HG03439 (cell line): ENCODE measurements around the gene PHLDB3.
"Not testable (repeated sequence)": the region's sequence is repeated elsewhere in the genome, so short reads cannot be mapped to it uniquely, and the experiment has no call there.

Experiments used
- ATAC-seq: cut with Tn5 transposase; IDR thresholded peaks from one replicate; pipeline ENCODE4 v1.9.1; 2021; ENCODE audit warnings: mild to moderate bottlenecking, moderate library complexity; ENCODE audit not compliant: unreplicated experiment

PHLDB3 gene

DNA sequence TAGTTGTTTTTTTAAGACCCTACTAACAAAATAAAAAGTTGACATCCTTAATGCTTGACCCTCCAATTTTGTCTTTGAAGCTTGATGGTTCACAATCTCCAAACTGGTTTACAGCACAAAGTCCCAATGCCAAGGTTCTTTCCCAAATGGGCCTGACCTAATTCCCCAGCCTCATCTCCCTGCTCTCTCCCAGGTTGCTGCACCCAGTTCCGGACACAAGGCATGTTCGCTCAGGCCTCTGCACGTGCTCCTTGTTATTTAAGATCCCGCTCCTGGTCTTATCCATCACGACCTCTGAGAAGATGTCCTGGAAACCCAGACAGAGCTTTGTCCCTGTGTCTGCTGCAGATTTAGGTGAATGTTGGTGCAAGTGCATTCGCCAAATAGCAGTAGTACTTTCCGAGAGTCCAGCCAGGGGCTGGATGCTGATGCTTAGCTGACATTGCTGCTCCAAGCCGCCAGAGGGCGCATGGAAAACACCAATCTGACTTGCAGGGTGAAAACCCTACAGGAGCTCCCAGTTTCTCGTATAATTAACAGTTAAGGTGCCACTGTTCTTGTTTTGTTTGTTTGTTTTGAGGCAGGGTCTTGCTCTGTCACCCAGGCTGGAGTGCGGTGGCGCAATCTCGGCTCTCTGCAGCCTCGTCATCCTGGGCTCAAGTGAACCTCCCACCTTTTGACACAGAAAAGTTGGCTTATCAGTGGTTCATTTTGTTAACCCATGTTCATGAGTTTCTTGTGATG, 57.6 kb downstream of the PHLDB3 start:
- ATAC-seq = no peak

DNA sequence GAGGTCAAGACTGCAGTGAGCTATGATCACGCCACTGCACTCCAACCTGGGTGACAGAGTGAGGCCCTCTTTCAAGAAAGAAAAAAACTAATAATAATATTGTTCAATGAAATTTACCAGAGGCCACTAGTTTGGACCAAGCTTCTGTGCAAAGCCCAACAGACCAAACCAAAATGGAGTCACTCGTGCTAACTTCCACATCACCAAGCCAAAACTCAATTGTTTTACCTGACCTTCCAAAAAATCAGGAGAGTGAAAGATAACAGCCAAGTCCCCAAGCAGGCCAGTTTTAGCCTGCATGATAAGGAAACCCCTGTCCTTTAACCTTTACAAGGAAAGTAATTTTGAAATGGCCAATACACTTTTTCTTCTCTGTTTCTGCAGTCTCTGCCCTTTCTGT, 59.1 kb downstream of the PHLDB3 start:
- no peak for ATAC-seq

DNA sequence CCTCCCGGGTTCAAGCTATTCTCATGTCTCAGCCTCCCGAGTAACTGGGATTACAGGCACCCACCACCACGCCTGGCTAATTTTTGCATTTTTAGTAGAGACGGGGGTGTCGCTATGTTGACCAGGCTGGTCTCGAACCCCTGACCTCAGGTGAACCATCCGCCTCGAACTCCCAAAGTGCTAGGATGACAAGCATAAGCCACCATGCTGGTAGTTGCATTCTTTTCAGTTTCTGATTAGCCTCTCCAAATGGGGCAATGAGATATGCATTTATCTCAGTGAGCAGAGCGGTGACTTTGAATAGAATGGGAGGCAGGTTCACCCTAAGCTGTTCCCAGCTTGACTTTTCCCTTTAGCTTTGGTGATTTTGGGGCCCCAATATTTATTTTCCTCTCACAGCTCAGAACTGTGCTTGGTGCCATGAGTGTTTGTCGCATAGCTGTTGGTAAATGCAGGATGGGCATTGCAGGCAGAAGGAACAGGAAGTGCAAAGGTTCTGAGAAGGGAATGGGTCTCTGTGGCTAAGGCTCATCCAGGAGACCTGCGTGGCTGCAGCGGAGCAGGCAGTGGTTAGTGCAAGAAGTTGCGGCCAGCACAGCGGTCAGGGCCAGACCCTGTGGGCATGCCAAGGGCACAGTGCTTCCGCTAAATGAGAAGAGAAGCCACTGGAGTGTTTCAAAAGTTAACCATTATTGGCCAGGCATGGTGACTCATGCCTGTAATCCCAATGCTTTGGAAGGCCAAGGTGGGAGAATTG, 59.8 kb downstream of the PHLDB3 start:
- no peak for ATAC-seq

DNA sequence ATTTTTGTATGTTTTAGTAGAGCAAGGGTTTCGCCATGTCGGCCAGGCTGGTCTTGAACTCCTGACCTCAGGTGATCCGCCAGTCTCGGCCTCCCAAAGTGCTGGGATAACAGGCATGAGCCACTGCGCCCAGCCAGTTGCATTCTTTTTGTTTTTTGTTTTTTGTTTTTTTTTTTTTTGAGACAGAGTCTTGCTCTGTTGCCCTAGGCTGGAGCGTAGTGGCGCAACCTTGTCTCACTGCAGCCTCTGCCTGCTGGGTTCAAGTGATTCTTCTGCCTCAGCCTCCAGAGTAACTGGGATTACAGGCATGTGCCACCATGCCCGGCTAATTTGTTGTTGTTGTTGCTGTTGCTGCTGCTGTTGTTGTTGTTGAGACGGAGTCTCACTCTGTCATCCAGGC, 60.5 kb downstream of the PHLDB3 start:
- ATAC-seq = not testable (repeated sequence)

DNA sequence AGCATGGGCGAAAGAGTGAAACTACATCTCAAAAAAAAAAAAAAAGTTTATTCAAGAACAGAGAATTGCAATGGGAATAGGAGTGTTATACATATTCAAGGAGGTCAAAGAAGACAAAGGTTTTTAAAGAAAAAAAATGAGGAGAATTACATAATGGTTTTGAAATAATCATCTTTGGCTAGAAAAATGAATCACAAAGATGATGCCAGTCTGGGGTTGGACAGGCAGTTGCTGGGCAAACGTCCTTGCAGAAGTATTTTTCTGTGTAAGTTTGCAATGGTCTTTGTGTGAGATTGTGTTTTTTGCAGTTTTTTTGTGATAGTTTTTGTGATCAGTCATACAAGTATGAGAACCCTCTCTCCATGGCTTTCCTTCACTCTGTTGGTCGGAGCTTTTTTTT, 62.8 kb downstream of the PHLDB3 start:
- no peak for ATAC-seq

DNA sequence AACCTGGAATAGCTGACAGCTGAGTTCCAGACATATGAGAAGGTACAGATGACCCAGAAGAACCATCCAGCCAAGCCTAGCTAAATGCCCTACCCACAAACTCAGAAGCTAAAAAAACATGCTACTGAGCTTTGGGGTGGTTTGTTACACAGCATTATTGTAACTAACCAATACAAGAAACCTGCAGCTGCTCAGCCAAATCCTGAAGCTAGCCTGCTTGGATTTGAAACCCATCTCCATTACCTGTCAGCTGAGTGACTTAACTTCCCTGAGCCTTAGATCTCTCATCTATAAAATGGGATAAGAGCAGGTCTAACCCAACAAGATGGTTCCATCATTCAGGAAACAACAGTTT, 64.9 kb downstream of the PHLDB3 start:
- no peak for ATAC-seq

DNA sequence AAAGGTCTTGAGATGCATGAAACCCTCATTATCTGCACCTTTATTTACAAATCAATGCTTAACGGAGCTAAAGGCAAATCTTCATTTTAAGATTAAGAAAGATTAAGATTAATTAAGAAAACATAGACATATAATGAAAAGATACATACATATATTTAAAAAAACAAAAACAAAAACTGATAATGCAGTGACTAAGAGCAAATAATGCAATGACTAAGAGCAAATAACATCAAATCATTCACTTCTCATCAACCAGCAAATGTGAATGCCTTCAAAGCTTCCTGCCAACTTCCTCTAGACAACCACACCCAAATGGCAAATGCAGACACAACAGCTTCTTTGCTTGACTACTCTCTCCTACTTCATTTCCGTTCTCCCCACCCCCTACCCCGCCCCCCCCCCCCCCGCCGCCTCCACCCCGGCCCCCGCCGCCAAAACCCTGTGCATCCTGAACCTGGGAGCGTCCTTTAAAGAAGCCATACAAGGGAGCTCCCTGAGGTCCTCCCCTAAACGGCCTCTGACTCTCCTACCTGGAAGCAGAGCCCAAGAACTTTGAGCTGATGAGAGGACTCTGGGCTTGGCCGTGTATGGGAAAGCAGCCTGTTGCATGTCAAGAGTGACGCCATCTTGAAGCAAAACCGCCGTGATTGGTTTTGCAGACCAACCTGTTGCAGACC, 65.4 kb downstream of the PHLDB3 start:
- ATAC-seq = no peak

DNA sequence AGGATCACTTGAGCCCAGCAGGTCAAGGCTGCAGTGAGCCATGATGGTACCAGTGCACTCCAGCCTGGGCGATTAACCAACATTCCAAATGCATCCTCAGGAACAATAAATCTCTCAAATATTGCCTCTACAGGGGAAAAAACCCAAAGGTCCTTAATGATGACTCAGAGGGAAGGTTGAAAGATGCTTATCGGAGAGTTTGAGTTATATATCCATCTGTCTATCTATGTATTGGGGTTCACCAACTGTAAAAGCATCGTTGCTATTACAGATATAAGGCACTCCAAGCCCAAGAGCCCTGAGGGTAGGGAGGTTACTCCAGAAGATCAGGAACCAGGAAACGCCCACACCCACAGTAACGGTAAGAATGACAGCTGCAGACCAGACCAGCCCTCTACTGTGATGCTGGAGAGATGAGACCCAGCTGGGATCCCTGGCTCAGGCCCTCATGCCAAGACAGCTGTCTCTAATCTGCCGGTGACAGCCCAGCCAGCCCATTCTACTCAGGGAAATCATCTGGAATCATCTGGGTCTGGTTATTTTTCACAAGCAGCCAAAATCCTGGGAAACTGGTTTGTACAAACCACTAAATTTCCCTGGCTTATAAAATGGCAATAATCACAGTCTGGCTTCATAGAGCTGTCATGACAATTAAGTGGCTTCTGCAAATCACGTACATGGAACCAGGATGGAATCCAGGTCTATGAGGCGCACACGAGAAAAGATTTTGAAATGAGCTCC, 66.1 kb downstream of the PHLDB3 start:
- no peak for ATAC-seq

DNA sequence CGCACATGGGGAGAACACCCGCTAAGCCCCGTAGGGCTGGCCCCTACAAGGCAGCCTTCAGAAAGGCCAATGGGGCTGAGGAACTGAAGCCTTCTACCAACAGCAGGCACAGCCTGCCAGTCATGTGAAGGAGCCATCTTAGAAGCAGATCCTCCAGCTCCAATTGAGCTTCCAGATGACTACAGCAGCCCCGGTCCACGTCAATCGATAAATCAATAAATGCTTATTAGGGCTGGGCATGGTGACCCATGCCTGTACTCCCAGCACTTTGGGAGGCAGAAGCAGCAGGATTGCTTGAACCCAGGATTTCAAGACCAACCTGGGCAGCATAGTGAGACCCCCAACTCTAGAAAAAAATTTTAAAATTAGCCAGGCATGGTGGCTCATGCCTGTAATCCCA, 66.8 kb downstream of the PHLDB3 start:
- no peak for ATAC-seq

DNA sequence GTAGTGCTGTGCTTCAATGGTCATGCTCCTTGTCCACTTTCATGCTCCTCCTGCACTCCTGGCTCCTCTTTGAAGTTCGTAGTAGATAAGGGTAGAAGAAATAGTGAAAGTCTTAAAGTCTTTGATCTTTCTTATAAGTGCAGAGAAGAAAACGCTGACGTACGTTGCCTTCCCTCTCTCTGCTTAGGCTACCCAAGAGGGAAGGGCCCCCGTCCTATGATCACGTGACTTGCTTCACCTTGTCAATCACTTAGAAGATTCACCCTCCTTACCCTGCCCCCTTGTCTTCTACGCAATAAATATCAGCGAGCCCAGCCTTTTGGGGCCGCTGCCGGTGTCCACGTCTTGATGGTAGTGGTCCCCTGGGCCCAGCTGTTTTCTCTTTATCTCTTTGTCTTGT, 67.3 kb downstream of the PHLDB3 start:
- not testable (repeated sequence) for ATAC-seq

DNA sequence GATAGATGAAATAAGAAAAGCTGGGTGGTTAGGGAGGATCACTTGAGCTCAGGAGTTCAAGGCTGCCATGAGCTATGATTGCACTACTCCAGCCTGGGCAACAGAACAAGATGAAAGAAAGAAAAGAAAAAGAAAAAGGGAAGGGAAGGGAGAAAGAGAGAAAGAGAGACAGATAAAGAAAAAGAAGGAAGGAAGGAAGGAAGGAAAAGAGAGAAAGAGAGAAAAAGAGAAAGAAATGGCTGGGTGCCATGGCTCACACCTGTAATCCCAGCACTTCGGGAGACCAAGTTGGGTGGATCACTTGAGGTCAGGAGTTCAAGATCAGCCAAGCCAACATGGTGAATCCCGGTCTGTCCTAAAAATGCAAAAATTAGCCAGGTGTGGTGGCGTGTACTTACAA, 68.8 kb downstream of the PHLDB3 start:
- no peak for ATAC-seq

DNA sequence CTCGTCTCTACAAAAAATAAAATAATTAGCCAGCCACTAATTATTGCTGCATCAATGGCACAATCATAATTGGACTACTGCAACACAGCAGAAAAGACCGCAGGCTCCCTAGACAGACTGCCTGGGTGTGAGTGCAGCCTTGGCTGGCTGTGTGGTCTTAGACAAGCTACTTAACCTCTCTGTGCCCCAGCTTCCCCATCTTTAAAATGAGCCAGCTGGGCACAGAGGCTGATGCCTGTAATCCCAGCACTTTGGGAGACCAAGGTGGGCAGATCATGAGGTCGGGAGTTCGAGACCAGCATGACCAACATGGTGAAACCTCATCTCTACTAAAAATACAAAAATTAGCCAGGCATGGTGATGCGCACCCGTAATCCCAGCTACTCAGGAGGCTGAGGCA, 70.9 kb downstream of the PHLDB3 start:
- no peak for ATAC-seq

DNA sequence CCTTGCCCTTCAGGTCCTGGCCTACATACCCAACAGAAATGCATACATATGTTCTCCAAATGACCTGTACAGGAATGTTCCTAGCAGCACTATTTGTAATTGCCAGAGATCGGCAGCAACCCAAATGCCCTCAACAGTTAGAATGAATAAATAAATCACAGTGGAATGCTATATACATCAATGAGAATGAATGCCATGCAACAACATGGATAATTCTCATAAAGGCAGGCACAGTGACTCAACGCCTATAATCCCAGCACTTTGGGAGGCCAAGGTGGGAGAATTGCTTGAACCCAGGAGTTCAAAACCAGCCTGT, 71.2 kb downstream of the PHLDB3 start:
- no peak for ATAC-seq

DNA sequence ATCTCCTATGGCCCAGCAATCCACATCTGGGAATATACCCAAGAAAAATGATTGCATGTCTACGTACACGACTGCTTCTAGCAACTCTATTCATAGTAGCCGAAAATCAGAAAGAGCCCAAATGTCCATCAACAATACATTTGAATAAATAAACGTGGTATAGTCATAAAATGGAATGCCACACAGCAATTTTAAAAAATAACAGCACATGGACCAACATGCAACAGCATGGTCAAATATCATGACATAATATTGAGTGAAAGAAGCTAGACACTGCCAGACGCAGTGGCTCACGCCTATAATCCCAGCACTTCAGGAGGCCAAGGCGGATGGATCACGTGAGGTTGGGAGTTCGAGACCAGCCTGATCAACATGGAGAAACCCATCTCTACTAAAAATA, 73.6 kb downstream of the PHLDB3 start:
- ATAC-seq = no peak

DNA sequence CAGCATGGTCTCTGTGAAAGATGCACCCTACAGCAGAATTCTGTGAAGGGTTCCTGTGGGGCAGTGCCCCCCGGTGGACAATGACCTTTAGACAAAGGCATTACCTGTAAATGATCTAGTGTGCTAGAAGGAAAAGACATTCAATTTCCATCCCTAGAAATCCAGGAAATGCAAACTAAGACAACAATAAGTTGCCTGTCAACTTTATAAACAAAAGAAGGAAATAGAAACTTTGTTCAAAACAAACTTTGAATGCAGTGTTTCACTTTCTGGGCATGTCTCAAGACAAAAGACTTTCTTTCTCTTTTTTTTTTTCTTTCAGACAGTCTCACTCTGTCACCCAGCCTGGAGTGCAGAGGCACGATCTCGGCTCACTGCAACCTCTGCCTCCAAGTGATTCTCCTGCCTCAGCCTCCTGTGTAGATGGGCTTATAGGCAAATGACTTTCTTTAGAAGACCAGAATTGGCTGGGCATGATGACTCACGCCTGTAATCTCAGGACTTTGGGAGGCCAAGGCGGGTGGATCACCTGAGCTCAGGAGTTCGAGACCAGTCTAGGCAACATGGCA, 74.3 kb downstream of the PHLDB3 start:
- no peak for ATAC-seq

DNA sequence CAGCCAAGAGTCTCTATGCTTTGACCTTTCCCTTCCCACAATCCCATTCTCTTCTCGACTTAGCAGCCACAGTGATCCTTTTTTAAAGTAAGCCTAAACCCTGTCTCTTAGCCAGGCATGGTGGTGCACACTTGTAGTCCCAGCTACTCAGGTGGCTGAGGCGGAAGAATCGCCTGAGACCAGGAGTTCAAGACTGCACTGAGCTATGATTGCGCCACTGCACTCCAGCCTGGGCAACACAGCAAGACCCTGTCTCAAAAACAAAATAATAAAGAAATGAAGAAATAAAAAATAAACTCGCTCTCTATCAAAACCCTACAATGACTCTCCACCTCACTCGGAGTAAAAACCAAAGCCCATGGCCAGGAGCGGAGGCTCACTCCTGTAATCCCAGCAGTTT, 75.2 kb downstream of the PHLDB3 start:
- ATAC-seq = no peak

DNA sequence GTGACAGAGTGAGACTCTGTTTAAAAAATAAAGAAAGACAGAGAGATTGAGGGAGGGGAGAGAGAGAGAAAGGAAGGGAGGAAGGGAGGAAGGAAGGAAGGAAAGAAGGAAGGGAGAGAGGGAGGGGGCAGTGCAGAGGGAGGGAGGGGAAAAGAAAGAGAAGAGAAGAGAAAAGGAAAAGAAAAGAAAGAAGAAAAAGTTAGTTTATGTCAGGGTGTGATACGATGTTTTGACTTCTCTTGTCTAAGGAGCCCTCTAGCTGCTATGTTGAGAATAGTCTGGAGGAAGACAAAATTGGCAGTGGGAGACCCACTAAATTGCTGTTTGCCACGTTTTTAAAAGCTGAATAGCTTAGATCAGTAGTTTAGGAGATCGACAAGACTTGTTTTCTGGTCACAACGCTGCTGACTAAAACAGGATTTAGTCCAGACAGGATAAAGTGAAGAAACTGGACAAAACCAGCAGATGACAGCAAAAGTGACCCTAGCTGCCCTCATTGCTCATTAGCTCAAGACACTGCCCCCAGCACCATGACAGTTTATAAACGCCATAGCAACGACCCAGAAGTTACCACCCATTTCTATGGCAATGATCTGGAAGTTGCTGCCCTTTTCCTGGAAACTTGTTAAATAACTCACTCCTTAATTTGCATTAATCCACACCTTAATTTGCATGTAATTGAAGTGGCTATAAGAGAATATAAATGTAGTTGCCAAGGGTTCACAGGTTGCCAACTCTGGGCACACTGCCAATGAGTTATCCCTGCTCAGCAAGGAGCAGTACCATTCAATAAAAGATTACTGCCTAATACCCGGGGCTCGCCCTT, 78.8 kb downstream of the PHLDB3 start:
- no peak for ATAC-seq
